SU-DHL-6 (cell line): Measurements from ENCODE around the gene MPZL1.
"Not testable (repeated sequence)": the region's sequence is repeated elsewhere in the genome, so short reads cannot be mapped to it uniquely, and the experiment has no call there.

Source experiments
- H2AFZ ChIP-seq: fragments of 200-600 bp; sonication (generic); 2 replicates; pipeline ENCODE4 v1.6.1; 2014; ENCODE audit warnings: low read depth, mild to moderate bottlenecking, moderate library complexity, mixed read lengths, antibody characterized with exemption, low read length; ENCODE audit not compliant: severe bottlenecking
- H3F3A ChIP-seq: fragments of 200-600 bp; shearing (Covaris generic); 2 replicates; pipeline ENCODE4 v1.6.0; 2016; ENCODE audit warnings: antibody characterized with exemption, mild to moderate bottlenecking; ENCODE audit not compliant: insufficient read depth
- H3K27ac ChIP-seq: fragments of 200-600 bp; sonication (generic); 2 replicates; pipeline ENCODE4 v1.5.1; 2016; ENCODE audit warnings: low read depth, mild to moderate bottlenecking, low read length, moderate library complexity, mixed read lengths
- H3K27me3 ChIP-seq: fragments of 200-600 bp; sonication (generic), shearing (Covaris generic); 2 replicates; pipeline ENCODE4 v1.6.0; 2014; ENCODE audit warnings: mild to moderate bottlenecking, low read length
- H3K36me3 ChIP-seq: fragments of 200-600 bp; sonication (generic); 2 replicates; pipeline ENCODE4 v1.6.1; 2014; ENCODE audit warnings: mild to moderate bottlenecking, low read length, mixed read lengths
- H3K4me2 ChIP-seq: fragments of 300-600, 200-600 bp; shearing (Covaris generic), sonication (generic); 2 replicates; pipeline ENCODE4 v1.6.0; 2014; ENCODE audit warnings: low read length, low read depth, mild to moderate bottlenecking; ENCODE audit not compliant: poor library complexity, severe bottlenecking
- H3K4me3 ChIP-seq: fragments of 200-600 bp; sonication (generic); 2 replicates; pipeline ENCODE4 v1.5.1; 2014; ENCODE audit warnings: antibody characterized with exemption, low read length, mild to moderate bottlenecking, mixed read lengths; ENCODE audit not compliant: insufficient read depth, poor library complexity, severe bottlenecking
- H3K79me2 ChIP-seq: fragments of 200-600 bp; sonication (generic); 2 replicates; pipeline ENCODE4 v1.6.1; 2014; ENCODE audit warnings: mild to moderate bottlenecking, low read length, moderate library complexity; ENCODE audit not compliant: insufficient read depth
- H3K9ac ChIP-seq: fragments of 200-600 bp; sonication (generic); 2 replicates; pipeline ENCODE4 v1.7.0; 2014; ENCODE audit warnings: mild to moderate bottlenecking, low read length
- H3K9me2 ChIP-seq: fragments of 200-600 bp; sonication (generic); replicated peaks from 2 replicates; pipeline ENCODE4 v1.6.1; 2014; ENCODE audit warnings: low read length; ENCODE audit not compliant: insufficient read depth
- H3K9me3 ChIP-seq: fragments of 200-600 bp; sonication (generic); 2 replicates; pipeline ENCODE4 v1.6.1; 2014; ENCODE audit warnings: low read length, mixed read lengths; ENCODE audit not compliant: insufficient read depth
- H4K20me1 ChIP-seq: fragments of 200-600 bp; sonication (generic); 2 replicates; pipeline ENCODE4 v1.6.1; 2014; ENCODE audit warnings: low read depth, mild to moderate bottlenecking, antibody characterized with exemption, low read length, moderate library complexity, mixed read lengths
- EZH2phosphoT487 ChIP-seq: fragments of 200-600 bp; sonication (generic), shearing (Covaris generic); conservative IDR thresholded peaks from 2 replicates; pipeline ENCODE4 v1.6.1; 2018; ENCODE audit warnings: mild to moderate bottlenecking, antibody characterized with exemption, low read length, moderate library complexity, mixed read lengths
- TF ChIP-seq, protein P1 (sequence below): fragments of 200-600 bp; sonication (generic); IDR thresholded peaks from one replicate; pipeline ENCODE4 v1.5.1; 2017; ENCODE audit warnings: antibody characterized with exemption, mild to moderate bottlenecking, low read length, moderate library complexity; ENCODE audit not compliant: insufficient read depth, poor library complexity, severe bottlenecking

Gene MPZL1

DNA sequence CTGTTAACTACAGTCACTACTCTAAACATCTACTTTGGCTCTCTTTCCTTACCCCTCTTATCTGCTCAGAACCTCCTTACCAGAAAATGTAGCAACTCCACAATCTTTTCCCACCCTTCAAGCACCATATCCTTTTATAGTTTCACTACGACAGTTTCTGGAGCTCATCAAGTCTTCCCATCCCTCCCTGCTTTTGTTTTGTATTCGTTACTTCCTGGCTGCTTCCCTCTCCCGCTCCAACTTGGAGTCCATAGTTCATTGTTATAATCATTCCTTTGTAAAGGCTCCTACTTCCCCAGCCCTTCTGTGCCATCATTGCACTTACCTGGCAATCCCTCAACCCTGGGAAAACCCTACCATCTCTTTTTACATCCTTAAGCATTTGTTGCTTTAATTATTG, 18.0 kb downstream of the MPZL1 start:
- H3K79me2 ChIP-seq: no peaks in the 10 kb centered on the region
- no peak overlapping the region for H2AFZ ChIP-seq
- no peaks in the 10 kb centered on the region for H3K9me2 ChIP-seq
- no peak overlapping the region for H3K4me2 ChIP-seq
- H4K20me1 ChIP-seq: no peaks in the 10 kb centered on the region
- H3F3A ChIP-seq: no peaks in the 10 kb centered on the region
- H3K9me3 ChIP-seq: no peaks in the 10 kb centered on the region
- H3K4me3 ChIP-seq: no peak overlapping the region
- TF ChIP-seq, protein P1, sequence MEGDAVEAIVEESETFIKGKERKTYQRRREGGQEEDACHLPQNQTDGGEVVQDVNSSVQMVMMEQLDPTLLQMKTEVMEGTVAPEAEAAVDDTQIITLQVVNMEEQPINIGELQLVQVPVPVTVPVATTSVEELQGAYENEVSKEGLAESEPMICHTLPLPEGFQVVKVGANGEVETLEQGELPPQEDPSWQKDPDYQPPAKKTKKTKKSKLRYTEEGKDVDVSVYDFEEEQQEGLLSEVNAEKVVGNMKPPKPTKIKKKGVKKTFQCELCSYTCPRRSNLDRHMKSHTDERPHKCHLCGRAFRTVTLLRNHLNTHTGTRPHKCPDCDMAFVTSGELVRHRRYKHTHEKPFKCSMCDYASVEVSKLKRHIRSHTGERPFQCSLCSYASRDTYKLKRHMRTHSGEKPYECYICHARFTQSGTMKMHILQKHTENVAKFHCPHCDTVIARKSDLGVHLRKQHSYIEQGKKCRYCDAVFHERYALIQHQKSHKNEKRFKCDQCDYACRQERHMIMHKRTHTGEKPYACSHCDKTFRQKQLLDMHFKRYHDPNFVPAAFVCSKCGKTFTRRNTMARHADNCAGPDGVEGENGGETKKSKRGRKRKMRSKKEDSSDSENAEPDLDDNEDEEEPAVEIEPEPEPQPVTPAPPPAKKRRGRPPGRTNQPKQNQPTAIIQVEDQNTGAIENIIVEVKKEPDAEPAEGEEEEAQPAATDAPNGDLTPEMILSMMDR: no peak
- no peak for TF ChIP-seq EZH2phosphoT487
- H3K9ac ChIP-seq: no peak overlapping the region
- no peak overlapping the region for H3K27ac ChIP-seq
- H3K27me3 ChIP-seq: no peaks in the 10 kb centered on the region
- no peaks in the 10 kb centered on the region for H3K36me3 ChIP-seq

DNA sequence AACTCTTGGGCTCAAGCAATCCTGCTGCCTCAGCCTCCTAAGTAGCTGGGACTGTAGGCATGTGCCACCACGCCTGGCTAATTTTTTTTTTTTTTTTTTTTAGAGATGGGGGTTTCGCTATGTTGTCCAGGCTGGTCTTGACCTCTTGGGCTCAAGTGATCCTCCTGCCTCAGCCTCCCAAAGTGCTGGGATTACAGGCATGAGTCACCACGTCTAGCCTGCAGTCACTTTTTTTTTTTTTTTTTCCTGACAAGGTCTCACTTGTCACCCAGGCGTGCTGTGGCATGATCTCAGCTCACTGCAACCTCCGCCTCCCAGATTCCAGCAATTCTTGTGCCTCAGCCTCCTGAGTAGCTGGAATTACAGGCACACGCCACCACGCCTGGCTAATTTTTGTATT, 19.3 kb downstream of the MPZL1 start:
- not testable (repeated sequence) for H3K79me2 ChIP-seq, H3K27me3 ChIP-seq, H4K20me1 ChIP-seq, H3K4me2 ChIP-seq, H3K27ac ChIP-seq, H3K36me3 ChIP-seq, H3K4me3 ChIP-seq, H3K9me2 ChIP-seq, H3K9me3 ChIP-seq, H3K9ac ChIP-seq, H3F3A ChIP-seq, H2AFZ ChIP-seq

DNA sequence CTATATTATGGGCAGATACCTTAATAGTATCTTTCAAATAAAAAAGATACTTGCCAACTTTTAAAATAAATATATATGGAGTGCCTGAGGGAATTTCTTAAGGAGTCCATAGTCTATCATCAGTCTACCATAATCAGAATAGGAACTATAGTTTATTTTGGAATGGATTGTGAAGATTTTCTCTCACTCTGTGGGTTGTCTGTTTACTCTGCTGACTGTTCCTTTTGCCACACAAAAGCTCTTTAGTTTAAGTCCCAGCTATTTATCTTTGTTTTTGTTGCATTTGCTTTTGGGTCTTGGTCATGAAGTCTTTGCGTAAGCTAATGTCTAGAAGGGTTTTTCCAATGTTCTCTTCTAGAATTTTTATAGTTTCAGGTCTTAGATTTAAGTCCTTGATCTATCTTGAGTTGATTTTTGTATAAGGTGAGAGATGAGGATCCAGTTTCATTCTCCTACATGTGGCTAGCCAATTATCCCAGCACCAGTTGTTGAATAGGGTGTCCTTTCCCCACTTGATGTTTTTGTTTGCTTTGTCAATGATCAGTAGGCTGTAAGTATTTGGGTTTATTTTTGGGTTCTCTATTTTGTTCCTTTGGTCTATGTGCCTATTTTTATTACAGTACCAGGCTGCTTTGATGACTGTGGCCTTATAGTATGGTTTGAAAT, 20.7 kb downstream of the MPZL1 start:
- H3K4me3 ChIP-seq, H3K9me3 ChIP-seq, H3K4me2 ChIP-seq, H3K27me3 ChIP-seq, H2AFZ ChIP-seq, H3K9me2 ChIP-seq, H3K36me3 ChIP-seq, H3K79me2 ChIP-seq, H4K20me1 ChIP-seq, H3F3A ChIP-seq, H3K27ac ChIP-seq, H3K9ac ChIP-seq: not testable (repeated sequence)

DNA sequence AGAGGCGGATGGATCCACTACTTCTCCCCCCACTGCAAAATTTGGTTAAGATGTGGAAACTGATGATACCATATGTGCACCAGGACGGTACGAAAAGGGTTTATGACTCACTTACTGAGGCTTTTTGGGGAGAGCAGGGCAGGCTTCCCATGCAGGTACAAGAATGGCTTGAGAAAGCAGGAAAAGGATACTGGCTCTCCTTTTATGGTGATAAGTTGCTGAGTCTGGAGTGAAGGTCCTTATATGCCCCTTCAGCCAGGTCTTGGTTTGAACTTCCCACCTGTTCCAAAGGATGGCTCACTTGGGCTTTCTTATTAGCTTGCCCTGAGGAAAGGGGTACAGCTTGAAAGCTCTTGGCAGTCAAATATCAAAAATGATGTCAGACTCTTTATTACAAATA, 23.1 kb downstream of the MPZL1 start:
- Histone ChIP-seq H3K9me2 (no peaks in the 10 kb centered on the region), H3F3A (no peaks in the 10 kb centered on the region), H3K27ac (no peak overlapping the region), H4K20me1 (no peaks in the 10 kb centered on the region), H3K36me3 (no peaks in the 10 kb centered on the region), H3K4me2 (no peak overlapping the region), H3K9ac (no peak overlapping the region), H3K9me3 (no peaks in the 10 kb centered on the region), H3K79me2 (no peaks in the 10 kb centered on the region), H3K27me3 (no peaks in the 10 kb centered on the region), H2AFZ (no peak overlapping the region), H3K4me3 (no peak overlapping the region)
- TF ChIP-seq, protein P1: no peak
- TF ChIP-seq EZH2phosphoT487: no peak
